VCaP (cell line): ENCODE results near the gene KIAA1328.

Source experiments
- H3K27ac ChIP-seq: fragments of 450-650 bp; 2 replicates; pipeline ENCODE4 v1.5.1; 2017
- CTCF ChIP-seq: fragments of 450-650 bp; conservative IDR thresholded peaks from 2 replicates; pipeline ENCODE4 v1.5.1; 2017; ENCODE audit warnings: mild to moderate bottlenecking, moderate library complexity

The KIAA1328 gene

GRCh38 chr18:36887864-36888263, 58.9 kb downstream of the KIAA1328 start:
- H3K27ac ChIP-seq, result no peak overlapping the region
- no peak for TF ChIP-seq CTCF

GRCh38 chr18:36888778-36889177, 59.9 kb downstream of the KIAA1328 start:
- no peak for TF ChIP-seq CTCF
- no peak overlapping the region for H3K27ac ChIP-seq

GRCh38 chr18:36889321-36889720, 60.4 kb downstream of the KIAA1328 start:
- TF ChIP-seq CTCF, result no peak

GRCh38 chr18:36889742-36890141, 60.8 kb downstream of the KIAA1328 start:
- H3K27ac ChIP-seq, result no peak overlapping the region
- TF ChIP-seq CTCF, result no peak

More at GRCh38 chr18:36889321-36889720, 60.4 kb downstream of the KIAA1328 start:
- no peak overlapping the region for H3K27ac ChIP-seq

- TF ChIP-seq CTCF, result no peak
- H3K27ac ChIP-seq, result no peak overlapping the region
Measured at GRCh38 chr18:36890598-36890997, 61.7 kb downstream of the KIAA1328 start.

- no peak for TF ChIP-seq CTCF
- no peak overlapping the region for H3K27ac ChIP-seq
Measured at GRCh38 chr18:36893227-36893626, 64.3 kb downstream of the KIAA1328 start.

GRCh38 chr18:36895606-36896005, 66.7 kb downstream of the KIAA1328 start:
- H3K27ac ChIP-seq, result no peak overlapping the region

More at GRCh38 chr18:36895606-36896005, 66.7 kb downstream of the KIAA1328 start:
- no peak for TF ChIP-seq CTCF
